Large intestine (tissue), 12 donors: ENCODE data around the gene SLCO1B1. TPM values are rescaled to one million over a fixed set of nuclear protein-coding genes. Genes with fewer than 3 reads are reported as not detected.
"Not testable (repeated sequence)": the region's sequence is repeated elsewhere in the genome, so short reads cannot be mapped to it uniquely, and the experiment has no call there.

Experiments
- DNase-seq, 2 donors: peaks; one replicate each; pipeline versions ENCODE4 v3.0.0 to v3.0.0-alpha.2; 2013
- H3K27ac ChIP-seq: one replicate; pipeline ENCODE4 v1.5.1; 2013; ENCODE audit warnings: low read length
- H3K27me3 ChIP-seq: 2 replicates; pipeline ENCODE4 v1.6.1; 2013; ENCODE audit warnings: low read length; ENCODE audit not compliant: control insufficient read depth, insufficient read depth
- H3K36me3 ChIP-seq: 2 replicates; pipeline ENCODE4 v1.6.1; 2013; ENCODE audit warnings: low read length; ENCODE audit not compliant: control insufficient read depth, insufficient read depth
- H3K4me1 ChIP-seq: one replicate; pipeline ENCODE4 v1.6.1; 2013; ENCODE audit warnings: low read length; ENCODE audit not compliant: control insufficient read depth, insufficient read depth
- H3K4me3 ChIP-seq: one replicate; pipeline ENCODE4 v1.5.1; 2013; ENCODE audit warnings: low read length
- H3K9me3 ChIP-seq: one replicate; pipeline ENCODE4 v1.6.1; 2013; ENCODE audit warnings: mild to moderate bottlenecking, low read depth, low read length, moderate library complexity; ENCODE audit not compliant: control insufficient read depth
- WGBS: methylation state at CpG from one replicate; pipeline ENCODE4 v1.1.5; 2013; ENCODE audit warnings: low lambda C conversion rate; ENCODE audit not compliant: insufficient coverage; 5-methylcytosine and 5-hydroxymethylcytosine counted together
- long read RNA-seq, 11 donors: transcript quantifications; one replicate each; lab custom pipeline, GENCODE V29; 2026
- polyA plus RNA-seq: library from polyadenylated mRNA; unstranded; fragments of 120-200 nt; gene quantifications from one replicate; pipeline ENCODE4 v1.2.1, GENCODE V29; 2013

The SLCO1B1 gene, protein sequence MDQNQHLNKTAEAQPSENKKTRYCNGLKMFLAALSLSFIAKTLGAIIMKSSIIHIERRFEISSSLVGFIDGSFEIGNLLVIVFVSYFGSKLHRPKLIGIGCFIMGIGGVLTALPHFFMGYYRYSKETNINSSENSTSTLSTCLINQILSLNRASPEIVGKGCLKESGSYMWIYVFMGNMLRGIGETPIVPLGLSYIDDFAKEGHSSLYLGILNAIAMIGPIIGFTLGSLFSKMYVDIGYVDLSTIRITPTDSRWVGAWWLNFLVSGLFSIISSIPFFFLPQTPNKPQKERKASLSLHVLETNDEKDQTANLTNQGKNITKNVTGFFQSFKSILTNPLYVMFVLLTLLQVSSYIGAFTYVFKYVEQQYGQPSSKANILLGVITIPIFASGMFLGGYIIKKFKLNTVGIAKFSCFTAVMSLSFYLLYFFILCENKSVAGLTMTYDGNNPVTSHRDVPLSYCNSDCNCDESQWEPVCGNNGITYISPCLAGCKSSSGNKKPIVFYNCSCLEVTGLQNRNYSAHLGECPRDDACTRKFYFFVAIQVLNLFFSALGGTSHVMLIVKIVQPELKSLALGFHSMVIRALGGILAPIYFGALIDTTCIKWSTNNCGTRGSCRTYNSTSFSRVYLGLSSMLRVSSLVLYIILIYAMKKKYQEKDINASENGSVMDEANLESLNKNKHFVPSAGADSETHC
- polyA plus RNA-seq: not detected
- long read RNA-seq, donor 1: 0 reads
- long read RNA-seq, donor 2: 0 reads
- long read RNA-seq, donor 3: 0 reads
- long read RNA-seq, donor 4: 0 reads
- long read RNA-seq, donor 5: 0 reads
- long read RNA-seq, donor 6: 0 reads
- long read RNA-seq, donor 7: 0 reads
- long read RNA-seq, donor 8: 0 reads
- long read RNA-seq, donor 9: 0 reads
- long read RNA-seq, donor 10: 0 reads
- long read RNA-seq, donor 11: 0 reads

DNA sequence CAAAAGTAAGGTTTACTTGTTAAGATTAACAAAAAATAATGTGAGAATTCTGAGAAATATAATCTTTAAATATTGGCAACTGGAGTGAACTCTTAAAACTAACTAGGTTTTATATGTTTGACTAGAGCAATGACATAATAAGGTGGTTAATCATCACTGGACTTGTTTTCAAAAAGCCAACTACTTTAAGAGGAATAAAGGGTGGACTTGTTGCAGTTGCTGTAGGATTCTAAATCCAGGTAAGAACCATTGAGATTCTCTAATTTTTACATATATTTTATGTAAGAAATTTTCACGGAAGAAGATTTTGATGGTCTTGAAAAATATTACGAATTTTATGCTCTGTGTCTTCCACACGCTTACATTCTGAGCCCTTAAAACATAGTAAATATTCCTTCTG lies at the start of gene SLCO1B1:
Gene SLCO1B1, plus strand, starts transcription at position 197 of the 400 bp plus-strand sequence. CDS start 10,381 bp downstream, outside the sequence.
- Histone ChIP-seq H3K9me3 (no peaks in the 10 kb centered on the region), H3K27me3 (no peaks in the 10 kb centered on the region), H3K4me3 (no peak within 1 kb of the TSS), H3K27ac (no peak within 1 kb of the TSS), H3K4me1 (no peaks in the 10 kb centered on the region), H3K36me3 (no peaks in the 10 kb centered on the region)
- DNase-seq: no peak
- WGBS: 98% methylated on average over 3 of the region's 3 CpGs

DNA sequence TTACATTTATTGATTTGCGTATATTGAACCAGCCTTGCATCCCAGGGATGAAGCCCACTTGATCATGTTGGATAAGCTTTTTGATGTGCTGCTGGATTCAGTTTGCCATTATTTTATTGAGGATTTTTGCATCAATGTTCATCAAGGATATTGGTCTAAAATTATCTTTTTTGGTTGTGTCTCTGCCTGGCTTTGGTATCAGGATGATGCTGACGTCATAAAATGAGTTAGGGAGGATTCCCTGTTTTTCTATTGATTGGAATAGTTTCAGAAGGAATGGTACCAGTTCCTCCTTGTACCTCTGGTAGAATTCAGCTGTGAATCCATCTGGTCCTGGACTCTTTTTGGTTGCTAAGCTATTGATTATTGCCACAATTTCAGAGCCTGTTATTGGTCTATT lies 46.2 kb upstream of the SLCO1B1 start:
- H3K27ac ChIP-seq, H3K4me1 ChIP-seq, H3K9me3 ChIP-seq, H3K4me3 ChIP-seq, DNase-seq, H3K27me3 ChIP-seq, H3K36me3 ChIP-seq: not testable (repeated sequence)
- no CpG with 5 or more reads among the region's 2 CpGs for WGBS

DNA sequence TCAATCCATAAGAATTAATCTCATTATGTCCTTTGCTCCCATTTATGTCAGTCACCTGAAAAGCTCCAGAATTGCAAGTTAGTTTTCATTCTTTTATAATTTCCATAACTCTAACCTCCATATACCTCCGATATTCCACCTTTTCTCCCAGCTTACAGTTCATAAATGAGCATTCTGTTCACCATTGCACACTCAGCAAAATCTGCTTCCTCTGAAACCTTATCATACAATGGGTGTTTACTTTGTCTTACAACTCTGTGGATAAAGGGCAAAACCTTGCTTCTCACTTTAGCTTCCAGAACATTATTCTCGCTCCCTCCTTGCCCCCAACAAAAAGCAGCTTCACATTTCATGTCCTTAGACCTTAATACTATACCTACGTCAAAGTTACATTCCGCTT lies 19.3 kb upstream of the SLCO1B1 start:
- Histone ChIP-seq H3K4me1 (no peaks in the 10 kb centered on the region), H3K4me3 (no peak overlapping the region), H3K36me3 (no peaks in the 10 kb centered on the region), H3K9me3 (peaks cover 3% of the 10 kb centered on the region), H3K27ac (no peak overlapping the region), H3K27me3 (no peaks in the 10 kb centered on the region)
- 63% methylated on average over 4 of the region's 4 CpGs for WGBS
- no peak for DNase-seq

DNA sequence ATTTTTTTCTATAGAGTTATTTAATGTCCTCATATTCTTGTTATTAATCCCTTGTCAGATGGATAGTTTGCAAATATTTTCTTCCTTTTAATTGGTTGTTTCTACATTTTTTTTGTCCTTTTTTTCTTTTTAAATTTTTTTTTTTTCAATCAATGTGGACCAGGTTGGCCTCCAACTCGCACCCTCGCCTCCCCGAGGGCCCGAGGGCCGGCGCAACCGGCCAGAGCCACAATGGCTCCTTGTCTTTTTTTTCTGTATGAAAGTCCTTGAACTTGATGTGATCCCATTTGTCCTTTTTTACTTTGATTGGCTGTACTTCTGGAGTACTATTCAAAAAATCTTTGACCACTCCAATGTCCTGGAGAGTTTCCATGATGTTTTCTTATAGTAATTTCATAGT lies 17.7 kb upstream of the SLCO1B1 start:
- DNase-seq: no peak
- Histone ChIP-seq H3K27ac (no peak overlapping the region), H3K36me3 (no peaks in the 10 kb centered on the region), H3K4me1 (no peaks in the 10 kb centered on the region), H3K27me3 (no peaks in the 10 kb centered on the region), H3K4me3 (no peak overlapping the region), H3K9me3 (peaks cover 3% of the 10 kb centered on the region)
- WGBS: no CpG with 5 or more reads among the region's 7 CpGs

DNA sequence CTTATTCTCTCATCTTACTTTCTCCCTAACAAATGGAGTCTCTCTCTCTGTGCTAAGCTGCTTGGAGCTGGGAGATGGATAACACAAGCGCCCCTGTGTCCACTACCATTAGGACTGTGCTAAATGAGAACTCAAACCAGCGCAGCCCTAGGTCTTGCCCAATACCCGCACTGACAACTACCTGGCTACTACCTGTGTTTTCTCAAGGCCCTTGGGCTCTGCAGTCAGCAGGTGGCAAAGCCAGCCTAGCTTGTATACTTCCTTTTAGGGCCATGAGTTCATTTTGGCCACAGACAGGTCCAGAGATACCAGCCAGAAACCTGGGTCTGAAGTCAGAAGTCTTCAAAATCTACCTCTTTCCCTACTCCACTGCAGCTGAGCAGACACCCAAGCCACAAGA lies 13.0 kb upstream of the SLCO1B1 start:
- Histone ChIP-seq H3K9me3 (peaks cover 3% of the 10 kb centered on the region), H3K36me3 (no peaks in the 10 kb centered on the region), H3K27me3 (no peaks in the 10 kb centered on the region), H3K27ac (no peak overlapping the region), H3K4me3 (no peak overlapping the region), H3K4me1 (no peaks in the 10 kb centered on the region)
- WGBS: no CpG with 5 or more reads among the region's 3 CpGs
- DNase-seq: no peak

DNA sequence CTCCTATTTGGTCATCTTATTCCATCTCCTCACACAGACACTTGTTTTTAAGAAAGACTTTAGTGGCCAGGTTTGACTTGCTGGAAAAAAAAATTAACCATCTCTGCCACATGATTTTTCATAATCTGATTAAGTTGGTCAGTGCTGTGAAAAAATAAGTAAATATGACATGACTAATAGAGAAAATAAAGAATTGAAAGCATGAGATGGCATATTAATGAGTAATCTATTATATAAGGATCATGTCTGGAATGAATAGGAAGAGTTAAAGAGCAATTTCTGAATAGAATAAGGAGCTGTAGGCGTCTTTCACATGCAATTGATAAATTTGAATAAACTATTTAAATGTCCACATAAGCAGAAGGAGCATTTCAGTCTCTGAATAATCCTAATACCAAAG lies 12.2 kb upstream of the SLCO1B1 start:
- Histone ChIP-seq H3K36me3 (no peaks in the 10 kb centered on the region), H3K27ac (no peak overlapping the region), H3K9me3 (no peaks in the 10 kb centered on the region), H3K27me3 (no peaks in the 10 kb centered on the region), H3K4me1 (no peaks in the 10 kb centered on the region), H3K4me3 (no peak overlapping the region)
- 78% methylated on average over 1 of the region's 1 CpG for WGBS
- DNase-seq: no peak

DNA sequence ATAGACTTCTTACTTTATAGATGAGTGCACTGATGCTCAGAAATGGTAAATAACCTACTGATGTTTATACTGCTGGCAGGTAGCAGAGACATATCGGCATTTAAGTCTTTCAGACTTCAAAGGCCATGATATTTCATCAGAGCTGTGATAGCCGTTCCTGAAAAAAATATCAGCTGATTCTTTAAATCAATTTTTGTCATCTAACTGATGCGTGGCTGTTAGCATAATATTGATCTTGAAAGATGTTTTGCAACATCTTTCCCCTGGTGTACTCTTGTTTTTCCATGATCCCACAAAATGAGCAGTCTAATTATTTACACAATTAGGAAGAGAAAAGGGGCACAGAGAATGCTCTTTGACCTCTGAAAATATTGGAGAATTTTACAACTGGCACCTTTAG lies 1.6 kb upstream of the SLCO1B1 start:
- 71% methylated on average over 1 of the region's 3 CpGs for WGBS
- Histone ChIP-seq H3K9me3 (no peaks in the 10 kb centered on the region), H3K36me3 (no peaks in the 10 kb centered on the region), H3K4me3 (no peak overlapping the region), H3K27ac (no peak overlapping the region), H3K27me3 (no peaks in the 10 kb centered on the region), H3K4me1 (no peaks in the 10 kb centered on the region)
- DNase-seq: no peak

DNA sequence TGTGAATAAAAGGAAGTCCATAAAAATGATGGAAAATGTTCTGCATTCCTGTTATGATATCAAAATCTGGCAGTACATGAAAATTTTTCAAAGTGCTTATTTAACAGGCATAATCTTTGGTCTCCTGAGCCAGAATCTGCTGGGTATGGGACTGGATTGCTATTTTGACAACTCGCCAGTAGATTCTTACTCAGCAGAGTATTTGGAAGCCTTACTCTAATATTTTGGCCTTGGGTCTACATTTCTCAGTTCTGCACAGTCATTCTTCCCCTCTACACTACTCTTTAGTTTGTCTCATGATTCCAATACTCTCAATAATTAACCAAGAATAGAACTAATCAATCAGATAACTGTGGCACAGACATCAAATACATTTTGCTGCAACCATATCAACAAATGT lies 1.1 kb upstream of the SLCO1B1 start:
- no peak for DNase-seq
- Histone ChIP-seq H3K4me3 (no peak overlapping the region), H3K9me3 (no peaks in the 10 kb centered on the region), H3K27ac (no peak overlapping the region), H3K4me1 (no peaks in the 10 kb centered on the region), H3K27me3 (no peaks in the 10 kb centered on the region), H3K36me3 (no peaks in the 10 kb centered on the region)
- no CpG with 5 or more reads among the region's 1 CpG for WGBS

DNA sequence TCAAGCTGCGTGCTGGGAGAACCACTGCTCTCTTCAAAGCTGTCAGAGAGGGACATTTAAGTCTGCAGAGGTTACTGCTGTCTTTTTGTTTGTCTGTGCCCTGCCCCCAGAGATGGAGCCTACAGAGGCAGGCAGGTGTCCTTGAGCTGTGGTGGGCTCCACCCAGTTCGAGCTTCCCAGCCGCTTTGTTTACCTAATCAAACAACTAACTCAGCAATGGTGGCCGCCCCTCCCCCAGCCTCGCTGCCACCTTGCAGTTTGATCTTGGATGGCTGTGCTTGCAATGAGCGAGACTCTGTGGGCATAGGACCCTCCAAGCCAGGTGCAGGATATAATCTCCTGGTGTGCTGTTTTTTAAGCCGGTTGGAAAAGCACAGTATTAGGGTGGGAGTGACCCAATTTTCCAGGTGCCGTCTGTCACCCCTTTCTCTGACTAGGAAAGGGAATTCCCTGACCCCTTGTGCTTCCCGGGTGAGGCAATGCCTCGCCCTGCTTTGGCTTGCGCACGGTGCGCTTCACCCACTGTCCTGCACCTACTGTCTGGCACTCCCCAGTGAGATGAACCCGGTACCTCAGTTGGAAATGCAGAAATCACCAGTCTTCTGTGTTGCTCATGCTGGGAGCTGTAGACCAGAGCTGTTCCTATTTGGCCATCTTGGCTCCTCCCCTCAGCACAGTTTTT lies 6.5 kb downstream of the SLCO1B1 start:
- H3K36me3 ChIP-seq, DNase-seq, H3K27me3 ChIP-seq, H3K4me1 ChIP-seq, H3K27ac ChIP-seq, H3K4me3 ChIP-seq, H3K9me3 ChIP-seq: not testable (repeated sequence)
- WGBS: no CpG with 5 or more reads among the region's 14 CpGs

DNA sequence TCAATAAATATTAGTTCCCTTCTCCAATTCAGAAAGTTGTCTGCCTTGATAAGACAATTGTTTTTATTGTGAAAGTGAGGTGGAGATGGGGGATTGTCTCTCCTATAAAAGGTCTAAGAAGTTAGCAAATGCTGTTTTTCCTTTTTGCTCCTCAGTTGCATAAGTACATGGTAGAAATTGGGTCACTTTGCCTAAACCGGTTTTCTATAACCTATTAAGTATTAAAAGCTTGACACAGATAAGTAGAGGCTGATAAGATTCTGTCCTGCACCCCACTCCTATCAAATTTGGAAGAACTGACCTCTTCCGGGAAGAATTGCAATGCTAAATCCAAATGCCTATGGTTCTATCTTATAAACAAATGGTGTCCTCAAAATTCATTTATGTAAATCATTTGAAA lies 7.0 kb downstream of the SLCO1B1 start:
- Histone ChIP-seq H3K36me3 (no peaks in the 10 kb centered on the region), H3K4me1 (no peaks in the 10 kb centered on the region), H3K27ac (no peak overlapping the region), H3K9me3 (no peaks in the 10 kb centered on the region), H3K27me3 (no peaks in the 10 kb centered on the region), H3K4me3 (no peak overlapping the region)
- DNase-seq: no peak
- WGBS: no CpG with 5 or more reads among the region's 2 CpGs
